GM12892 (cell line): ENCODE results near the gene NUP98.

Experiments
- POLR2A ChIP-seq: IDR thresholded peaks from 2 replicates; pipeline ENCODE4 v1.6.1; 2011; ENCODE audit warnings: low read depth, low read length, control low read depth
- POLR2AphosphoS5 ChIP-seq: IDR thresholded peaks from 2 replicates; pipeline ENCODE4 v1.6.1; 2011; ENCODE audit warnings: low read depth, low read length, control low read depth
- TAF1 ChIP-seq: IDR thresholded peaks from 2 replicates; pipeline ENCODE4 v1.6.1; 2011; ENCODE audit warnings: low read depth, mild to moderate bottlenecking, control low read depth, low read length, borderline replicate concordance

- no peak for TF ChIP-seq TAF1
- no peak for TF ChIP-seq POLR2A
- no peak for TF ChIP-seq POLR2AphosphoS5
These were observed 131.9 kb downstream of the NUP98 start for GRCh38 chr11:3665336-3666022.
